WTC11 (cell line): ENCODE measurements around the gene MAGEA4. TPM values are rescaled to one million over a fixed set of nuclear protein-coding genes. Genes with fewer than 3 reads are reported as not detected.

Experiments
- ATAC-seq: fragments of 200-7000 bp; cut with Tn5 transposase; 2 replicates; pipeline ENCODE4 v1.10.0; 2021; ENCODE audit warnings: mild to moderate bottlenecking, moderate library complexity
- CTCF ChIA-PET: fragments of 300-600 bp; sonication (Branson Sonifier 250); formaldehyde crosslinking; loops from one replicate; lab custom pipeline; 2021; ENCODE audit warnings: antibody characterized with exemption; lab: Charles Lee
- POLR2A ChIA-PET: fragments of 350-600 bp; sonication (Branson Sonifier 250); formaldehyde crosslinking; loops from one replicate; lab custom pipeline; 2021; ENCODE audit warnings: antibody characterized with exemption; lab: Charles Lee
- DNase-seq: peaks from one replicate; pipeline ENCODE4 v3.0.0; 2021; ENCODE audit warnings: low spot score
- H3K27ac Mint-ChIP-seq: 2 replicates; pipeline ENCODE4 v1.8.0; 2021; ENCODE audit warnings: mixed read lengths
- H3K27me3 Mint-ChIP-seq: 2 replicates; pipeline ENCODE4 v1.8.0; 2021; ENCODE audit warnings: low read depth, mild to moderate bottlenecking, moderate library complexity, mixed read lengths
- H3K36me3 Mint-ChIP-seq: 2 replicates; pipeline ENCODE4 v1.8.0; 2021; ENCODE audit warnings: mixed read lengths
- H3K4me1 Mint-ChIP-seq: 2 replicates; pipeline ENCODE4 v1.8.0; 2022; ENCODE audit warnings: mixed read lengths
- H3K4me3 Mint-ChIP-seq: 2 replicates; pipeline ENCODE4 v1.8.0; 2021; ENCODE audit warnings: mild to moderate bottlenecking, moderate library complexity, mixed read lengths
- H3K9me3 Mint-ChIP-seq: 2 replicates; pipeline ENCODE4 v1.8.0; 2021; ENCODE audit warnings: mixed read lengths
- ATF1 ChIP-seq: sonication (generic); formaldehyde crosslinking; IDR thresholded peaks from 2 replicates; pipeline ENCODE4 v1.8.1; 2023; ENCODE audit warnings: mild to moderate bottlenecking, moderate library complexity, missing genetic modification reagents
- CREB1 ChIP-seq: sonication (generic); formaldehyde crosslinking; IDR thresholded peaks from 2 replicates; pipeline ENCODE4 v1.8.0; 2023; ENCODE audit warnings: mild to moderate bottlenecking, missing genetic modification reagents
- CREM ChIP-seq: sonication (generic); formaldehyde crosslinking; IDR thresholded peaks from 2 replicates; pipeline ENCODE4 v1.8.1; 2022; ENCODE audit warnings: mild to moderate bottlenecking, missing genetic modification reagents, moderate library complexity
- E2F4 ChIP-seq: sonication (generic); formaldehyde crosslinking; IDR thresholded peaks from 2 replicates; pipeline ENCODE4 v1.8.1; 2022; ENCODE audit warnings: low read depth, mild to moderate bottlenecking, moderate library complexity, missing genetic modification reagents, borderline replicate concordance
- ELF4 ChIP-seq: sonication (generic); formaldehyde crosslinking; IDR thresholded peaks from 2 replicates; pipeline ENCODE4 v1.8.1; 2022; ENCODE audit warnings: low read depth, mild to moderate bottlenecking, moderate library complexity, missing genetic modification reagents
- FOXJ3 ChIP-seq: sonication (generic); formaldehyde crosslinking; IDR thresholded peaks from 2 replicates; pipeline ENCODE4 v1.9.0; 2021; ENCODE audit warnings: missing genetic modification reagents, mild to moderate bottlenecking, borderline replicate concordance
- FOXP1 ChIP-seq: sonication (generic); formaldehyde crosslinking; IDR thresholded peaks from 2 replicates; pipeline ENCODE4 v1.8.0; 2022; ENCODE audit warnings: missing genetic modification reagents, mild to moderate bottlenecking, moderate library complexity, borderline replicate concordance
- GTF2I ChIP-seq: fragments of 250-450 bp; sonication (Bioruptor Pico); conservative IDR thresholded peaks from 2 replicates; pipeline ENCODE4 v1.4.0; 2021; ENCODE audit warnings: mild to moderate bottlenecking
- IRF2 ChIP-seq: sonication (generic); formaldehyde crosslinking; IDR thresholded peaks from 2 replicates; pipeline ENCODE4 v1.8.0; 2022; ENCODE audit warnings: low read depth, missing genetic modification reagents, borderline replicate concordance
- NFATC4 ChIP-seq: fragments of 250-450 bp; sonication (Bioruptor Pico); IDR thresholded peaks from 2 replicates; pipeline ENCODE4 v1.9.0; 2021; ENCODE audit warnings: mild to moderate bottlenecking
- NFYB ChIP-seq: sonication (generic); formaldehyde crosslinking; conservative IDR thresholded peaks from 2 replicates; pipeline ENCODE4 v1.8.0; 2022; ENCODE audit warnings: low read depth, missing genetic modification reagents
- OVOL2 ChIP-seq: fragments of 250-450 bp; sonication (Bioruptor Pico); IDR thresholded peaks from 2 replicates; pipeline ENCODE4 v1.9.0; 2021; ENCODE audit warnings: mild to moderate bottlenecking, borderline replicate concordance
- SP1 ChIP-seq: sonication (generic); formaldehyde crosslinking; conservative IDR thresholded peaks from 2 replicates; pipeline ENCODE4 v1.8.1; 2022; ENCODE audit warnings: missing genetic modification reagents
- ZNF121 ChIP-seq: sonication (generic); formaldehyde crosslinking; IDR thresholded peaks from 2 replicates; pipeline ENCODE4 v1.8.0; 2023; ENCODE audit warnings: missing genetic modification reagents
- ZNF232 ChIP-seq: sonication (generic); formaldehyde crosslinking; IDR thresholded peaks from 2 replicates; pipeline ENCODE4 v1.8.0; 2022; ENCODE audit warnings: mild to moderate bottlenecking, missing genetic modification reagents
- ZNF317 ChIP-seq: sonication (generic); formaldehyde crosslinking; IDR thresholded peaks from 2 replicates; pipeline ENCODE4 v1.8.1; 2023; ENCODE audit warnings: low read depth, mild to moderate bottlenecking, moderate library complexity, missing genetic modification reagents, borderline replicate concordance
- ZNF416 ChIP-seq: fragments of 250-450 bp; sonication (Bioruptor Pico); IDR thresholded peaks from 2 replicates; pipeline ENCODE4 v1.9.0; 2021; ENCODE audit warnings: mild to moderate bottlenecking, inconsistent platforms
- total RNA-seq: library from RNA; stranded (reverse); gene quantifications from 3 replicates; pipeline ENCODE4 v1.2.3, GENCODE V29; 2021
- TF ChIP-seq, protein P1 (sequence below): sonication (generic); formaldehyde crosslinking; IDR thresholded peaks from 2 replicates; pipeline ENCODE4 v1.8.0; 2022; ENCODE audit warnings: mild to moderate bottlenecking, missing genetic modification reagents
- TF ChIP-seq, protein P2 (sequence below): fragments of 250-450 bp; sonication (Bioruptor Pico); IDR thresholded peaks from 2 replicates; pipeline ENCODE4 v1.9.0; 2021; ENCODE audit warnings: moderate library complexity, mild to moderate bottlenecking, inconsistent platforms, borderline replicate concordance
- TF ChIP-seq, protein P3 (sequence below): fragments of 250-450 bp; sonication (Bioruptor Pico); conservative IDR thresholded peaks from 2 replicates; pipeline ENCODE4 v1.9.0; 2021; ENCODE audit warnings: mild to moderate bottlenecking
- TF ChIP-seq, protein P4 (sequence below): sonication (generic); formaldehyde crosslinking; IDR thresholded peaks from 2 replicates; pipeline ENCODE4 v1.8.0; 2022; ENCODE audit warnings: mild to moderate bottlenecking, missing genetic modification reagents
- TF ChIP-seq, protein P5 (sequence below): fragments of 250-450 bp; sonication (Bioruptor Pico); IDR thresholded peaks from 2 replicates; pipeline ENCODE4 v1.8.0; 2021; ENCODE audit warnings: mild to moderate bottlenecking
- TF ChIP-seq, protein P6 (sequence below): sonication (generic); formaldehyde crosslinking; IDR thresholded peaks from 2 replicates; pipeline ENCODE4 v1.8.0; 2022; ENCODE audit warnings: missing genetic modification reagents

MAGEA4 gene
- total RNA-seq, 1 experiment from 2014 or later, result 3.2 TPM

GRCh38 chrX:151923648-151924047 lies 11.0 kb downstream of the MAGEA4 start:
- no peak overlapping the region for H3K4me3 Mint-ChIP-seq
- peaks cover 9% of the 10 kb centered on the region for H3K4me1 Mint-ChIP-seq
- ChIA-PET POLR2A (no interaction called here), CTCF (no interaction called here)
- TF ChIP-seq ZNF317 (CRISPR knock-in tag) (no peak), ELF4 (CRISPR knock-in tag) (no peak), ZNF121 (CRISPR knock-in tag) (no peak), FOXP1 (CRISPR knock-in tag) (no peak), ZNF232 (no peak), SP1 (CRISPR knock-in tag) (no peak), E2F4 (CRISPR knock-in tag) (no peak), NFATC4 (no peak), OVOL2 (CRISPR knock-in tag) (no peak), CREB1 (CRISPR knock-in tag) (no peak), ATF1 (CRISPR knock-in tag) (no peak), ZNF416 (no peak), NFYB (CRISPR knock-in tag) (no peak)
- TF ChIP-seq, protein P1, sequence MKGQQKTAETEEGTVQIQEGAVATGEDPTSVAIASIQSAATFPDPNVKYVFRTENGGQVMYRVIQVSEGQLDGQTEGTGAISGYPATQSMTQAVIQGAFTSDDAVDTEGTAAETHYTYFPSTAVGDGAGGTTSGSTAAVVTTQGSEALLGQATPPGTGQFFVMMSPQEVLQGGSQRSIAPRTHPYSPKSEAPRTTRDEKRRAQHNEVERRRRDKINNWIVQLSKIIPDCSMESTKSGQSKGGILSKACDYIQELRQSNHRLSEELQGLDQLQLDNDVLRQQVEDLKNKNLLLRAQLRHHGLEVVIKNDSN (CRISPR knock-in tag), result no peak
- TF ChIP-seq, protein P2, sequence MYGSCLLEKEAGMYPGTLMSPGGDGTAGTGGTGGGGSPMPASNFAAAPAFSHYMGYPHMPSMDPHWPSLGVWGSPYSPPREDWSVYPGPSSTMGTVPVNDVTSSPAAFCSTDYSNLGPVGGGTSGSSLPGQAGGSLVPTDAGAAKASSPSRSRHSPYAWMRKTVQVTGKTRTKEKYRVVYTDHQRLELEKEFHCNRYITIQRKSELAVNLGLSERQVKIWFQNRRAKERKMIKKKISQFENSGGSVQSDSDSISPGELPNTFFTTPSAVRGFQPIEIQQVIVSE (CRISPR knock-in tag), result no peak
- TF ChIP-seq, protein P3, sequence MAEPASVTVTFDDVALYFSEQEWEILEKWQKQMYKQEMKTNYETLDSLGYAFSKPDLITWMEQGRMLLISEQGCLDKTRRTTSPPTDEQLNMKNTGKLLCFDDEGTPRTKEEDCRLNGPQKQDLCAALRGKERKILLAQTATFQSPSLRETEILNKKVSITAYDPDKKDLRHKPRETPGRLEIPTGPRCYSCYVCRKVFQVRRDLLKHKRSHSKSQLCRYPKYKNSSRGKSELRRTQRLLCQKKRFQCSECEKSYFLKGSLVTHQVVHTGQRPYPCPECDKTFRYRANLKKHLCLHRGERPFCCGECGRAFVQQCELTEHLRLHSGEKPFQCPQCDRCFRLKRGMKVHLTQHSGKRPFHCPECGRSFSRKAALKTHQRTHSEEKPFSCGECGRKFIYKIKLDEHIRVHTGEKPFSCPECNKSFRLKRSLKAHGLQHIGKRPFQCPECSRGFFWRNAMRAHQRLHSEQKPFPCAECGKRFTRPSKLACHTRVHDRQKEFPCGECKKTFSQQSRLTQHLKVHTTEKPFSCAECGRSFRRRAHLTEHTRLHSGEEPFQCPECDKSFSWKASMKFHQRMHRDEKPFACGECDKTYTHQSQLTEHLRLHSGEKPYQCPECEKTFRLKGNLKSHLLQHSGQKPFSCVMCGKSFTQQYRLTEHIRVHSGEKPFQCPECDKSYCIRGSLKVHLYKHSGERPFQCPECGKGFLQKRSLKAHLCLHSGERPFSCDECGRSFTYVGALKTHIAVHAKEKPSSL (CRISPR knock-in tag), result no peak
- TF ChIP-seq, protein P4, sequence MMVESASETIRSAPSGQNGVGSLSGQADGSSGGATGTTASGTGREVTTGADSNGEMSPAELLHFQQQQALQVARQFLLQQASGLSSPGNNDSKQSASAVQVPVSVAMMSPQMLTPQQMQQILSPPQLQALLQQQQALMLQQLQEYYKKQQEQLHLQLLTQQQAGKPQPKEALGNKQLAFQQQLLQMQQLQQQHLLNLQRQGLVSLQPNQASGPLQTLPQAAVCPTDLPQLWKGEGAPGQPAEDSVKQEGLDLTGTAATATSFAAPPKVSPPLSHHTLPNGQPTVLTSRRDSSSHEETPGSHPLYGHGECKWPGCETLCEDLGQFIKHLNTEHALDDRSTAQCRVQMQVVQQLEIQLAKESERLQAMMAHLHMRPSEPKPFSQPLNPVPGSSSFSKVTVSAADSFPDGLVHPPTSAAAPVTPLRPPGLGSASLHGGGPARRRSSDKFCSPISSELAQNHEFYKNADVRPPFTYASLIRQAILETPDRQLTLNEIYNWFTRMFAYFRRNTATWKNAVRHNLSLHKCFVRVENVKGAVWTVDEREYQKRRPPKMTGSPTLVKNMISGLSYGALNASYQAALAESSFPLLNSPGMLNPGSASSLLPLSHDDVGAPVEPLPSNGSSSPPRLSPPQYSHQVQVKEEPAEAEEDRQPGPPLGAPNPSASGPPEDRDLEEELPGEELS, result no peak
- TF ChIP-seq, protein P5, sequence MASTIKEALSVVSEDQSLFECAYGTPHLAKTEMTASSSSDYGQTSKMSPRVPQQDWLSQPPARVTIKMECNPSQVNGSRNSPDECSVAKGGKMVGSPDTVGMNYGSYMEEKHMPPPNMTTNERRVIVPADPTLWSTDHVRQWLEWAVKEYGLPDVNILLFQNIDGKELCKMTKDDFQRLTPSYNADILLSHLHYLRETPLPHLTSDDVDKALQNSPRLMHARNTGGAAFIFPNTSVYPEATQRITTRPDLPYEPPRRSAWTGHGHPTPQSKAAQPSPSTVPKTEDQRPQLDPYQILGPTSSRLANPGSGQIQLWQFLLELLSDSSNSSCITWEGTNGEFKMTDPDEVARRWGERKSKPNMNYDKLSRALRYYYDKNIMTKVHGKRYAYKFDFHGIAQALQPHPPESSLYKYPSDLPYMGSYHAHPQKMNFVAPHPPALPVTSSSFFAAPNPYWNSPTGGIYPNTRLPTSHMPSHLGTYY (CRISPR knock-in tag), result no peak
- H3K36me3 Mint-ChIP-seq, result no peaks in the 10 kb centered on the region
- ATAC-seq, result no peak
- no peak overlapping the region for H3K27ac Mint-ChIP-seq
- H3K9me3 Mint-ChIP-seq, result no peaks in the 10 kb centered on the region
- DNase-seq, result no peak
- no peaks in the 10 kb centered on the region for H3K27me3 Mint-ChIP-seq

DNA sequence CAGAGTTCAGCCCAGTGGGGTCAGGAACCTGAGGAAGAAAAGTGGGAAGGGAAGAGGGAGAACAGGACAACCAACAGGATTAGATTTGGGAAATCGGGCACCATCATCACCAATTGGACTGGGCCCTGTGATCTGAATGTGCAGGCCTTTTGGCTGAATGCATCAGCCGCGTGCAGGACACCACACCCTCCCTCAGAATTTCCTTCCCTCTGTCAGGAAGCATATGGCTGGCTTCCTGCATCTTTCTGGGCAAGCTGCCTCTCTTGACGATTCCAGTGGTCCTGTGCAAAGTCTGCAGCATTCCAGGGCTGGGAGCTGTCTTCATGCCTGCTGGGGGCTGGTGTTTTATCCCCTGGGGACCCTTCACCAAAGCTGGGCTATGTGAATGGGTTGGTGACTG lies 16.4 kb downstream of the MAGEA4 start:
- no peaks in the 10 kb centered on the region for H3K27me3 Mint-ChIP-seq
- POLR2A ChIA-PET, result no interaction called here
- H3K9me3 Mint-ChIP-seq, result no peaks in the 10 kb centered on the region
- no peak overlapping the region for H3K4me3 Mint-ChIP-seq
- DNase-seq (no peak), ATAC-seq (no peak)
- H3K36me3 Mint-ChIP-seq, result no peaks in the 10 kb centered on the region
- H3K4me1 Mint-ChIP-seq, result peaks cover 9% of the 10 kb centered on the region
- no peak overlapping the region for H3K27ac Mint-ChIP-seq
- CTCF ChIA-PET, result no interaction called here
- TF ChIP-seq CREM (CRISPR knock-in tag) (no peak), FOXP1 (CRISPR knock-in tag) (no peak), FOXJ3 (CRISPR knock-in tag) (no peak), GTF2I (CRISPR knock-in tag) (no peak), IRF2 (CRISPR knock-in tag) (no peak)
- TF ChIP-seq, protein P6, sequence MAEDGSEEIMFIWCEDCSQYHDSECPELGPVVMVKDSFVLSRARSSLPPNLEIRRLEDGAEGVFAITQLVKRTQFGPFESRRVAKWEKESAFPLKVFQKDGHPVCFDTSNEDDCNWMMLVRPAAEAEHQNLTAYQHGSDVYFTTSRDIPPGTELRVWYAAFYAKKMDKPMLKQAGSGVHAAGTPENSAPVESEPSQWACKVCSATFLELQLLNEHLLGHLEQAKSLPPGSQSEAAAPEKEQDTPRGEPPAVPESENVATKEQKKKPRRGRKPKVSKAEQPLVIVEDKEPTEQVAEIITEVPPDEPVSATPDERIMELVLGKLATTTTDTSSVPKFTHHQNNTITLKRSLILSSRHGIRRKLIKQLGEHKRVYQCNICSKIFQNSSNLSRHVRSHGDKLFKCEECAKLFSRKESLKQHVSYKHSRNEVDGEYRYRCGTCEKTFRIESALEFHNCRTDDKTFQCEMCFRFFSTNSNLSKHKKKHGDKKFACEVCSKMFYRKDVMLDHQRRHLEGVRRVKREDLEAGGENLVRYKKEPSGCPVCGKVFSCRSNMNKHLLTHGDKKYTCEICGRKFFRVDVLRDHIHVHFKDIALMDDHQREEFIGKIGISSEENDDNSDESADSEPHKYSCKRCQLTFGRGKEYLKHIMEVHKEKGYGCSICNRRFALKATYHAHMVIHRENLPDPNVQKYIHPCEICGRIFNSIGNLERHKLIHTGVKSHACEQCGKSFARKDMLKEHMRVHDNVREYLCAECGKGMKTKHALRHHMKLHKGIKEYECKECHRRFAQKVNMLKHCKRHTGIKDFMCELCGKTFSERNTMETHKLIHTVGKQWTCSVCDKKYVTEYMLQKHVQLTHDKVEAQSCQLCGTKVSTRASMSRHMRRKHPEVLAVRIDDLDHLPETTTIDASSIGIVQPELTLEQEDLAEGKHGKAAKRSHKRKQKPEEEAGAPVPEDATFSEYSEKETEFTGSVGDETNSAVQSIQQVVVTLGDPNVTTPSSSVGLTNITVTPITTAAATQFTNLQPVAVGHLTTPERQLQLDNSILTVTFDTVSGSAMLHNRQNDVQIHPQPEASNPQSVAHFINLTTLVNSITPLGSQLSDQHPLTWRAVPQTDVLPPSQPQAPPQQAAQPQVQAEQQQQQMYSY (CRISPR knock-in tag), result no peak
- TF ChIP-seq, protein P5 (CRISPR knock-in tag), result no peak
